Neural crest cell (in vitro differentiated cells): ENCODE measurements around the gene MLLT1. TPM values are rescaled to one million over a fixed set of nuclear protein-coding genes. Genes with fewer than 3 reads are reported as not detected.

Source experiments
- DNase-seq: peaks from one replicate; pipeline ENCODE4 v3.0.0; 2021; ENCODE audit warnings: low read depth, mixed read lengths, low spot score
- H3K27ac Mint-ChIP-seq: one replicate; pipeline ENCODE4 v1.8.0; 2021; ENCODE audit warnings: mild to moderate bottlenecking, mixed read lengths; ENCODE audit not compliant: unreplicated experiment
- H3K27me3 Mint-ChIP-seq: 2 replicates; pipeline ENCODE4 v1.8.0; 2021; ENCODE audit warnings: low read depth, mild to moderate bottlenecking, mixed read lengths
- H3K36me3 Mint-ChIP-seq: 2 replicates; pipeline ENCODE4 v1.8.0; 2021; ENCODE audit warnings: low read depth, mild to moderate bottlenecking, mixed read lengths
- H3K4me1 Mint-ChIP-seq: 2 replicates; pipeline ENCODE4 v1.8.0; 2021; ENCODE audit warnings: mixed read lengths
- H3K4me3 Mint-ChIP-seq: one replicate; pipeline ENCODE4 v1.8.0; 2021; ENCODE audit warnings: mild to moderate bottlenecking, mixed read lengths
- H3K9me3 Mint-ChIP-seq: 2 replicates; pipeline ENCODE4 v1.8.0; 2021; ENCODE audit warnings: mixed read lengths
- total RNA-seq: library from RNA; stranded (reverse); gene quantifications from 2 replicates; pipeline ENCODE4 v1.2.1, GENCODE V29; 2021
- TF ChIP-seq, protein P1 (sequence below): fragments of 200-600 bp; sonication (generic); conservative IDR thresholded peaks from 2 replicates; pipeline ENCODE4 v1.5.0; 2021; ENCODE audit warnings: antibody characterized with exemption, mild to moderate bottlenecking

The MLLT1 gene
- total RNA-seq, 1 donor from 2014 or later = 86.4 TPM

DNA sequence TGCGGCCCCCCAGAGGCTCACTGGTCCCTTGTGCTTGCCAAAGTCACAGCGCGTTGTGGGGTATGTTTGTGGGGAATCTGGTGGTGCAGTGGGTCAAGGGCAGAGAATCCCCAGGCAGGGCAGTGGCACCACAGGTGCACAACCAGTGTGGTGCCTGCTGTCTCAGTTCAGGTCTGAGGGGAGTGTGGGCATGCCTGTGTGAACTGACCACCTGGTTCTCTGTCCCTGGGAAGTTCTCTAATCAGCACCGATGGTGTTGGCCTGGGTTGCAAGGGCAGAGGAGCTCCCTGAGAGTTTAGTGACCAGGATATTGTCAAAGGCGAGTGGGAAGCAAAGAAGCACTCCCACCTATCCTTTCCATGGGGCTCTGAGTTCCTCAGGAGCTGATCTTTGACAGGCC is 106.6 kb downstream of the MLLT1 start:
- Mint-ChIP-seq H3K4me3 (no peak overlapping the region), H3K4me1 (no peaks in the 10 kb centered on the region), H3K27me3 (peaks cover 40% of the 10 kb centered on the region), H3K36me3 (no peaks in the 10 kb centered on the region), H3K9me3 (peaks cover 17% of the 10 kb centered on the region), H3K27ac (no peak overlapping the region)
- no peak for DNase-seq
- TF ChIP-seq, protein P1, sequence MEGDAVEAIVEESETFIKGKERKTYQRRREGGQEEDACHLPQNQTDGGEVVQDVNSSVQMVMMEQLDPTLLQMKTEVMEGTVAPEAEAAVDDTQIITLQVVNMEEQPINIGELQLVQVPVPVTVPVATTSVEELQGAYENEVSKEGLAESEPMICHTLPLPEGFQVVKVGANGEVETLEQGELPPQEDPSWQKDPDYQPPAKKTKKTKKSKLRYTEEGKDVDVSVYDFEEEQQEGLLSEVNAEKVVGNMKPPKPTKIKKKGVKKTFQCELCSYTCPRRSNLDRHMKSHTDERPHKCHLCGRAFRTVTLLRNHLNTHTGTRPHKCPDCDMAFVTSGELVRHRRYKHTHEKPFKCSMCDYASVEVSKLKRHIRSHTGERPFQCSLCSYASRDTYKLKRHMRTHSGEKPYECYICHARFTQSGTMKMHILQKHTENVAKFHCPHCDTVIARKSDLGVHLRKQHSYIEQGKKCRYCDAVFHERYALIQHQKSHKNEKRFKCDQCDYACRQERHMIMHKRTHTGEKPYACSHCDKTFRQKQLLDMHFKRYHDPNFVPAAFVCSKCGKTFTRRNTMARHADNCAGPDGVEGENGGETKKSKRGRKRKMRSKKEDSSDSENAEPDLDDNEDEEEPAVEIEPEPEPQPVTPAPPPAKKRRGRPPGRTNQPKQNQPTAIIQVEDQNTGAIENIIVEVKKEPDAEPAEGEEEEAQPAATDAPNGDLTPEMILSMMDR = no peak

DNA sequence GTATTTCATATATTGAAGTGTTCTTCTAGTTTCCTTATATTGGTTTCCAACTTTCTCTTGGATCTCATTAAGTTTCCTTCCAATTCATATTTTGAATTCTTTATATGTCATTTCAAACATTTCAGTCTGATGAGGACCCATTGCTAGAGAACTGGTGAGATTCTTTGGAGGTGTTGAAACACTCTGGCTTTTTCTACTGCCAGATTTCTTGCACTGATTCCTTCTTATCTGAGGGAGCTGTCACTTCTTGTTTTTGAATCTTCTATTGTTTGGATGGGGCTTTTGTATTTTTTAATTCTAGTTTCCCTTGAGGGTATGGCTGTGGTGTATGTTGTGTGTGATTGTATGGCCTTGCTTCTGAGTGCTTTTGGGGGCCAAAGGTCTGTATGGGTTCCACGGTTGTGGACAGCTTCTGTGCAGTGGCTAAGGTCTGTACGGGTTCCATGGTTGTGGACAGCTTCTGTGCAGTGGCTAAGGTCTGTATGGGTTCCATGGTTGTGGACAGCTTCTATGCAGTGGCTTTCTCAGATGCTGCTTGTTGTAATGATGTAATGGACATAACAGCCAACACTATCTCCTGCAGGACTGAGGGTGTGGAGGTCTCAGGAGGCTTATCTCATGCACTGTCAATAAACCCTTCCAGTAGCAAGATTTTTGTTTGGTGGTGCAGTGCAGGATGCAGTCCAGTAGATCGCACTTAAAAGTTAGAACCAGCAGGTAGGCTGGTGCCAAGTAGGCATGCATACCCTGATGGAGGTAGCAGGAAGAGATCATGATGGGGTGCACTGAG is 107.5 kb downstream of the MLLT1 start:
- no peaks in the 10 kb centered on the region for H3K36me3 Mint-ChIP-seq
- no peak for DNase-seq
- no peak overlapping the region for H3K4me3 Mint-ChIP-seq
- H3K4me1 Mint-ChIP-seq = no peaks in the 10 kb centered on the region
- no peak overlapping the region for H3K27ac Mint-ChIP-seq
- peaks cover 17% of the 10 kb centered on the region for H3K9me3 Mint-ChIP-seq
- H3K27me3 Mint-ChIP-seq = peaks cover 36% of the 10 kb centered on the region
- TF ChIP-seq, protein P1 = no peak

DNA sequence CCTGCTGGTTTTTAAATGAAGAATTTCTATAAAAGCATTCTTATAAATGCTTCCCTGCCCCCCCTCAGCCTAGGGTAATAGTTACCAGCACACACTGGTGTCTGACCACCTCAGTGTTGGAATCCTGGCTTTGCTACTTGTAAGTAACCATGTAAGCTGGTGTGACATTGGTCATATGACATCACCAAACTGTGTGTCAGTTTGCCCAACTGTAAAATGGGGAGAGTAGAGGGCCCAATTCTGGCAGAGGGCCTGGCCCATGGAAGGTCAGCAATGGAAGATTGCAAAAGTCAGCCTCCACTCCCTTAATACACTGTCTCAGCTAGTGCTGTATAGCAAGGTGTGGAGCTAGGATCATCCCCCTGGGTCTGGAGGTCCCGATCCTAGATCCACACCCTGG is 112.7 kb downstream of the MLLT1 start:
- H3K27ac Mint-ChIP-seq = no peak overlapping the region
- H3K9me3 Mint-ChIP-seq = peaks cover 21% of the 10 kb centered on the region
- peaks cover 4% of the 10 kb centered on the region for H3K4me1 Mint-ChIP-seq

DNA sequence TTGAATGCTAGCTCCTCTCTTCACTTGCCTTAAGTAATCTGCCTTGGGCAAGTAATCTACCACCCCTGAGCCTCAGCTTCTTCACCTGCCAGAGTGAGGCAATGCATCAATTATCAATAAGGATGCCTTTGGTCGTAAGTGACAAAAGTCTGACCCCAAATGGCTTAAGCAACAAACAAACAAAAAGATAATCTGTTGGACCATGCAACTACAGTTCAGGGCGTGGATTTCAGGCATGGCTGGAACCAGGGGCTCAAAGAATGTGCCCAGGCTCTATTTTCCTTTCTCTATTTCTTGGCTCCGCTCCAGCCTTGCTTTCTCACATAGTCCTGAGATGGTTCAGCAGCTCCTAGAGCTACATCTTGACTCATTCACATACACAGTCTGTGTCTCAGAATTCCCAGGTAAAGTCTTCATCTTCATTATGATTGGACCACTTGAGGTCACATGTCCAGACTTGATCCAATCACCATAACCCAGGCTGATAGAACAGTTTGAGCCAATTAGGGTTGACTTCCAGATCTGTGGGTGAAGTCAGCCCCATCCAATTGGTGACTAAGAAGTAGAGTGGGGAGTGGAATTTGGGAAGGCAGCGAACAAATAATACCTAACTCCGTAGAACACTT is 114.8 kb downstream of the MLLT1 start:
- Mint-ChIP-seq H3K36me3 (peaks cover 2% of the 10 kb centered on the region), H3K4me3 (no peak overlapping the region), H3K27me3 (peaks cover 4% of the 10 kb centered on the region), H3K4me1 (peaks cover 4% of the 10 kb centered on the region), H3K9me3 (peaks cover 12% of the 10 kb centered on the region), H3K27ac (no peak overlapping the region)
- TF ChIP-seq, protein P1 = no peak
- DNase-seq = no peak

More for the DNA sequence above, 112.7 kb downstream of the MLLT1 start:
- Mint-ChIP-seq H3K4me3 (no peak overlapping the region), H3K36me3 (peaks cover 2% of the 10 kb centered on the region), H3K27me3 (peaks cover 17% of the 10 kb centered on the region)
- TF ChIP-seq, protein P1 = no peak
- DNase-seq = no peak

DNA sequence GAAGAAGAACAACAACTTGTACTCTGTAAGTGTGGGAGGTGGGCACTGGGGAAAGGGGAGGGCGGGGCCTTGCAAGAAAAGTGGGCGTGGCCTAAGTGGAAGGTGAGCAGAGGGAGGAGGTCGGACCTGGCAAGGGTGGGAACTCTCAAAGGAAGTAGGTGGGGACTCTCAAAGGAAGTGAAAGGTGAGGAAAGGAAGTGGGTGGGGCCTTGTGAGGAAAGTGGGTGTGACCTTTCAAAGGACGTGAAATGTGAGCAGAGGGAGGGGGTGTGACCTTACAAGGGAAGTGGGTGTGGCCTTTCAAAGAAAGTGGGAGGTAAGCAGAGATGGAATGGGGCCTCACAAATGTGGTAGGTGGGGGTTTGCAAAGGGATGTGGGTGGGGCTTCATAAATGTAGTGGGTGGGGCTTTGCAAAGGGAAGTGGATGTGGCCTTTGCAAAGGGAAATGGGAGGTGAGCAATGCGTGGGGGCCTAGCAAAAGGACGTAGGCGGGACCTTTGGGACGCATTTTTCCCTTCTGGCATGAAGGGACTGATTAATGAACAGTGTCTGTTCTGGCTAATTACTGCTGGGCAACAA is 118.4 kb downstream of the MLLT1 start:
- peaks cover 4% of the 10 kb centered on the region for H3K4me1 Mint-ChIP-seq
- H3K36me3 Mint-ChIP-seq = peaks cover 5% of the 10 kb centered on the region
- TF ChIP-seq, protein P1 = no peak
- no peak overlapping the region for H3K27ac Mint-ChIP-seq
- peaks cover 1% of the 10 kb centered on the region for H3K27me3 Mint-ChIP-seq
- peaks cover 10% of the 10 kb centered on the region for H3K9me3 Mint-ChIP-seq
- no peak for DNase-seq
- no peak overlapping the region for H3K4me3 Mint-ChIP-seq

Other genes with a start within 250 kb of the MLLT1 start
- gene RFX2, start 169.5 kb downstream of the MLLT1 start, total RNA-seq = 17.2 and 19.2 TPM in 2 replicates
- not detected in 2 replicates for gene ACSBG2, start 144.3 kb downstream of the MLLT1 start, total RNA-seq
- gene ACER1, start 53.6 kb upstream of the MLLT1 start, total RNA-seq = not detected in 2 replicates
- gene CLPP, start 81.6 kb upstream of the MLLT1 start, total RNA-seq = 86.3 and 93.0 TPM in 2 replicates
- 66.4 and 68.8 TPM in 2 replicates for gene ALKBH7, start 92.8 kb upstream of the MLLT1 start, total RNA-seq
- gene PSPN, start 96.0 kb upstream of the MLLT1 start, total RNA-seq = 4.1 and 4.4 TPM in 2 replicates
- gene GTF2F1, start 113.2 kb upstream of the MLLT1 start, total RNA-seq = 65.9 and 70.3 TPM in 2 replicates
- 678 and 690 TPM in 2 replicates for gene KHSRP, start 144.8 kb upstream of the MLLT1 start, total RNA-seq
- gene SLC25A41, start 153.8 kb upstream of the MLLT1 start, total RNA-seq = 1.2 and 1.6 TPM in 2 replicates
- gene SLC25A23, start 179.8 kb upstream of the MLLT1 start, total RNA-seq = 72.2 and 73.2 TPM in 2 replicates
- gene CRB3, start 184.3 kb upstream of the MLLT1 start, total RNA-seq = not detected in 2 replicates
- not detected in 2 replicates for gene DENND1C, start 201.8 kb upstream of the MLLT1 start, total RNA-seq
- 27.7 and 39.9 TPM in 2 replicates for gene TUBB4A, start 222.3 kb upstream of the MLLT1 start, total RNA-seq